Myocyte (in vitro differentiated cells): ENCODE results near the gene SLC6A16. TPM values are rescaled to one million over a fixed set of nuclear protein-coding genes. Genes with fewer than 3 reads are reported as not detected.
"Not testable (repeated sequence)": the region's sequence is repeated elsewhere in the genome, so short reads cannot be mapped to it uniquely, and the experiment has no call there.

Source experiments
- DNase-seq: peaks from one replicate; pipeline ENCODE4 v3.0.0-alpha.2; 2012; ENCODE audit warnings: low read depth
- total RNA-seq: library from RNA; depleted of rRNA; stranded (reverse); fragments of >200 nt; gene quantifications from 2 replicates; pipeline ENCODE4 v1.2.3, GENCODE V29; 2014

SLC6A16 gene
- total RNA-seq, 1 donor from 2014 or later = 0.51 TPM

DNA sequence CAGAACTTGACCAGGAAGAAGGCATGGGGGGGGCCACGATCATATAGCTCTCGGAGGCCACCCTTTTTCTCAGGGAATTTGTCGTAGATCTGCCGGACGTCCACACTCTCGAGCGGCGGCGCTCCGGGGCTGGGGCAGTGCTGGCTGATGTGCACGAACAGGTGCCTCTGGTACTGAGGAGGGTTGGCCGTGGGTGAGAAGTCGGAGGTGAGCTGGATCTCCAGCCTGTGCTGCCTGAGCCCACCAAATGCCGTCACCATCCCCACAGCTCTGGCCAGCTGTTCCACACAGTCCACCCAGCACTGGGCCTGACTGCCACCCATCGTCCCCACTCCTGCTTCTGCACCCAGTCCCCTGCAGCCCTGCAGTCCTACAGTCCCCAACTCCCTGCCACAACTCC is 22.2 kb upstream of the SLC6A16 start:
- DNase-seq = no peak

DNA sequence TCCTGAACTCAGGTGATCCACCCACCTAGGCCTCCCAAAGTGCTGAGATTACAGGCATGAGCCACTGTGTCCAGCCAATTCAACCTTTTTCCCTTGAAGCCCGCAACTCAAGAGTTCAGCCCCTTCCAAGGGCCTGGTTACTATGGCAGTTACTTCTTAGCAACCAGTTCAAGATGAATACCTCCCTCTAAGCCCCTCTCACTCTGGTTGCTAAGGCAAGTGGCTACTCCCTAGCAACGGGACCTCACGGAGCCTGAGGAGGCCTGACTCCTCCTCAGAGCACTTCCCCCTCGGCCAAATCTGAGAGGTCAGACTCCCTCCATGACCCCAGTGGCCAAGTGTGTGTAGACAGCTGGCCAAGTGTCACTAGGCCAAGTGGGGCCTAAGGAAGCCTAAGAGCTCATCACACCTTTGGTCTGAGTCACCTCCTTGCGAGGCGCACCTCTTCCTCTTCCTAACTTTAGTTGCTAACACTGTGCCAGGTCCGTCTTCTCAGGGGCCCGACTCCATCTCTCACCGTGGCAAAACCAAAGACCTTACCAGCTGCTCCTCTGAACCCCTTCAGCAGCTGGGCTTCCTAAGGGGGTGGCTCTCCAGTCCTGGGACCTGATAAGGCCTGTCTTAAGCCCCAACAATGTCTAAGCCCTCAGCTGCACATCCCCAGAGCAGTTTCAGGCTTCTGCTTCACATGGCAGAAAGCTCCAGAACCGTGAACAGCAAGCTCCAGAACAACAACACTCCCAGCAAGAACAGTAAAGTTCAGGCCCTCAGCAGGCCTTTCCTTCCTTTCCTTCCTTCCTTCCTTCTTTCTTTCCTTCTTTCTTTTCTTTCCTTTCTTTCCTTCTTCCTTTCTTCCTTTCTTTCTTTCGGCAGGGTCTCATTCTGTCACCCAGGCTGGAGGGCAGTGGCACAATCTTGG is 19.8 kb upstream of the SLC6A16 start:
- no peak for DNase-seq

DNA sequence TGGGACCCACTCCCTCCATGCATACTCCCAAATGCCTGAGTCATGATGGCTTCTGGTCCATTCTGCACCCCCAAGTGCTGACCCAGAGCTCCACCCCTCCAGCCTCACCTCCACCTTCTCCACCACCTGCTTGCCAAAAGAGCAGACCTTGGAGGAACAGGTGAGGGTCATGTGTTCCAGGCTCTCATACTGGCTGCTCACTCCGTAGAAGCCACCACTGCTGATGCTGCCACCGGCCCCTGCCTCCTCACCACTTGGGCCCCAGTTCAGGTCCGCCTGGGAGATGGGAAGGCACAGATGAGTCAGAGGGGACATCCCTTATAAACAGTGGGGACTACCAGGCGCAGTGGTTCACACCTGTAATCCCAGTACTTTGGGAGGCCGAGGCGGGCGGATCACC is 18.1 kb upstream of the SLC6A16 start:
- no peak for DNase-seq

DNA sequence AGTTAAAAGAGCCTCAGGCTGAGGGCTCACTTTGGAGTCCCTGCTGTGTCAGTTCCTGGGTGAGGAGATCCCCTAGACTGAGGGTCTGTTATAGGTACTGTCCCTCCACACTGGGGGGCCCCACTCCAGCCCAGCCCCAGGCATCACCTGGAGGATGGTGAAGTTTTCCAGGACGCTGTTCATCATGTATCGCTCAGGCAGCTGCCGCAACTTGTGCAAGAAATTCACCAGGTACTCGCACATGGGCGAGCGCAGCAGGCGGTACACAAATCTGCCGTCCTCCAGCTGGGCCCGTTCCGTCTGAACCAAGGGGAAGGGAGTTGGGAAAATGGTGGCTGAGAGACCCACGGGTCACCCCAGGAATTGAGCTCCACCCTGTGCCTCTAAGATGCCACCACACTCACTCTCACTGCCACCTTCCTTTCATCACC is 17.3 kb upstream of the SLC6A16 start:
- DNase-seq = no peak

DNA sequence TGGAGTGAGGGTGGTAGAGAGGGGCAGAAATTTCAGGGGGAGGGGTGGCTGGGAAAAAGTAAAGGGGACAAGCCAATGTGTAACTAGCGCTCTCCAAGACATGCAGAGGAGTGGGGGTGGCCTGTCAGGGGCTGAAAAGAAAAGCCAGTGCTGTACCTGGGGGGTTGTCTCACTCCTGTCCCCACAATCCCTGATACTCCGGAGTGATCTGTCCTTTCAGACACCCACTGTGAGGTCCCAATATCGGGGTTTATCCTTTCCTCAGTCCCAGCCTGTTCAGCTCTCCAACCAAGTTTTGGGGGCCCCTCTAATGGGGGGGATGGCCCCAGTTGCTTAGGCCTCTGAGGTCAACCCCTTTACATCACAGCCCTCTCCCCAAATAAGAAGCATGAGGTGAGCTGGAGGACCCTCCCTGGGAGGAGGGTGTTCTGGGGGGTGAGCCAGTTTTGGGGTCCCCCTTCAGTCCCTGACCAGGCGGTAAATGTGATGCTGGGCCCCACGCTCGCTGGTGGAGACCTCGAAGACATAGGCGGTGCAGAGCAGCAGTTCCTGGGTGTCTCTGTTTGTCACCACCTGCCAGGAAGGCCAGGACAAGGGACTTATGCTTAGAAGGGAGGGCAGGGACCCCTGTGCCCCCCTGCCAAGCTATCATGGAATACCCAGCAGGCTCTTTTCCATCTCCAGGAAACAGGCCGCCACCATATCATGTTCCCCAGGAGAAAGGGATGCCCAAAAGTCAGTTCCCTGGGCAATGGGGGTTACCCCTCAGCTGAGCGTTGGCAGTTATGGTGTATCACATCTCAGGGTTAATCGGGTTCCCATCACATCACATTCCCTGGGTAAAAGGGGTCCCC is 16.1 kb upstream of the SLC6A16 start:
- DNase-seq = no peak

DNA sequence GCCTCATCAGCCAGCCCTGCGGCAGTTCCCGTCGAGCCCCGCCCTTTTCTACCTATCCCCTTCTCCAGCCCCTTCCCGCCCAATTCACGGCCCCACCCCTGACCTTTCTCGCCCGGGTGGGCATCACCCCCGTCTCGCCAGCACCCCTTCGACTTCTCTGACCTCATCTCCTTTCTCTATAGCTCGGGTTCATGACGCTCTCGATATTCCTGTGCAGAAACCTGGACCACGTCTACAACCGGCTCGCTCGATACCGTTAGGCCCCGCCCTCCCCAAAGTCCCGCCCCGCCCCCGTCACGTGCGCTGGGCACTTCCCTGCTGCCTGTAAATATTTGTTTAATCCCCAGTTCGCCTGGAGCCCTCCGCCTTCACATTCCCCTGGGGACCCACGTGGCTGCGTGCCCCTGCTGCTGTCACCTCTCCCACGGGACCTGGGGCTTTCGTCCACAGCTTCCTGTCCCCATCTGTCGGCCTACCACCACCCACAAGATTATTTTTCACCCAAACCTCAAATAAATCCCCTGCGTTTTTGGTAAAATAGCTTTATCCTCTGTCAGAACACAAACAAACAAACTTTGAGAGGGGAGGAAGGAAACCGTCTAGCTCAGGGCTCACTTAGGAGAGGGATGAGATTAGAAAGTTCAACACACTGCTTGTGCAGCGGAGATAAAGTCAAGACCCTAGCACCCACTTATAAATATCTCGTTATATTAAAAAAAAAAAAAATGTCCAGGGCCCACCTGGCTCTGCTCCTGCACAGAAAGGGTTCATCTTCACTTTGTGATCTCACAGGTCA is 15.3 kb upstream of the SLC6A16 start:
- no peak for DNase-seq

DNA sequence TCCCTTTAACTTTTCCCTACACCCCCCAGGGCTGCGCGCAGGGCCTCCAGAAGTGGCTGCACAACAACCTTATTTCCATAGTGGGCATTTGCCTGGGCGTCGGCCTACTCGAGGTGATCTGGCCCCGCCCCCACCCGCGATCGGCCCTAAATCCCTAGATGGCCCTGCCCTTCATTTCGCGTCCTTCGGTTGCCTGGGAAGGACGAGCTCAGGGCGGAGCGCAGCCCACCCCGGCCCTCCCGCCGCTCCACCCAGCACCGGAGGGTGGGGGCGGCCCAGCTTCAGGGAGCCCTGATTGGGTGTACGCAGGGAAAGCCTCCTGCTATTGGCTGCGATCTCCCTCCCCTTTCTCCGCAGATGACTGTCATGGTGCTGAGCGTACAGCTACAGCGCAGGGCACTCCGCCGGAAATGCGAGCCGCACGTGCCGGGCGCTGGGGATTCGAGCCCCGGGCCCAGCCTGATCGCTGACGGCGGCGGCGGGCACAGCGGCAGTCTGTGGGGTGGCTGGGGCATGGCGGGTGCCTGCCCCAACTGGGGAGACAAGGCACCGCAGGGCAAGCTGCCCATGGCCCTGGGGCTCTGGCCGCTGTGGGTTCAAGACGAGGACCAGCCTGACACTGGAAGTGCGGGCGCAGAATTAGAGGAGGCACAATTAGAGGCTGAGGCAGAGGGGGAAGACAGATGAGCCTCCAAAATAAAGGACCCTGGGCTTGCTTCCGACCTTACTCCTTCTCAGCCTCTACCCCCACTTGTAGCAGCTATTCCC is 14.5 kb upstream of the SLC6A16 start:
- no peak for DNase-seq

DNA sequence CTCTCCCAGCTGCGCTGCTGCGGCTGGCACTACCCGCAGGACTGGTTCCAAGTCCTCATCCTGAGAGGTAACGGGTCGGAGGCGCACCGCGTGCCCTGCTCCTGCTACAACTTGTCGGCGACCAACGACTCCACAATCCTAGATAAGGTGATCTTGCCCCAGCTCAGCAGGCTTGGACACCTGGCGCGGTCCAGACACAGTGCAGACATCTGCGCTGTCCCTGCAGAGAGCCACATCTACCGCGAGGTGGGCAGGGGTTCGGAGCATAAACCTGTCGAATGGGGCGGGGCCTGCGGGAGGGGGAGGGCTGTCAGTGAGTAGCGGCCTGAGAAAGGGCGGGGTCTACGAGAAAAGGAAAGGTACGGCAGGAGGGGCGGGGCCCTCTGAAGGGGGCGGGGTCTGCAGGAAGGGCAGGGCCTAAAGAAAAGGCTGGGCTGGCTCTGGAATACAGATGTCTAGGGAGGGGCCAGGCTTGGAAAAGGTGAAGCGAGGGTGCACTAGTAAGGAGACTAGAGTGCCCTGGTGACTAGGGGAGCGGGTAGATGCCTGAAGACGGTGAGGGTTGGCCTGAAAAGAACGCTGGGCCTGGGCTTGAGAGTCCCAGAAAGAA is 13.8 kb upstream of the SLC6A16 start:
- DNase-seq = no peak

DNA sequence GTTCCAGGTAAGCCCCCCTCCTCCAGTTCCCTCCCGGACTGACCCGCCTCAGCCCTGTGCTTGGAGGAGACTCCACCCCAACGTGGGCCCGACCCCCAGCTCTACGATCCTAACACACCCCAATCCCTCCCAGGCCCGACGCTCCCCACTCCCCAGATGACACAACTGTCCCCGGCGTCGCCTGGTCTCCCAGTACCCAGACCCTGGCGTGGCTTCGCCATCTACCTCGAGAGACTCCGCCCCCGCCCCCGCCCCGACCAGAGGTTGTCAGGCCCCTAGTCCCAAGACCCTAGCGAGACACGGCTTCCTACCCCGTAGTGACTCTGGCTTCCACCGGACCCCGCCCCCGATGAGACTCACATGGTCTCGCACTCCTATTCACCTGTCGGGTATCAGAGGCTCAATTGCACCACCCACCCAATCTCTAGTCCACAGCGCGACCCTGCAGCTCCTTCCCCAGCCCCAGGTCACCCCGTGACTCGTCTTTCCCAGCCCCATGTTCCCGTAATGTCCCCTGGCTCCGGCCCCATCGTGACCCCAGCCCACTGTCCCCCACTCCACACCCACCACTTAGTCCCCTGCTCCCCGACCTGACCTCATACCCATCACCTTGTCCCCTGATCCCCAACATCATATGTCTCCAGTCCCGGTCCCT is 13.2 kb upstream of the SLC6A16 start:
- DNase-seq = no peak

DNA sequence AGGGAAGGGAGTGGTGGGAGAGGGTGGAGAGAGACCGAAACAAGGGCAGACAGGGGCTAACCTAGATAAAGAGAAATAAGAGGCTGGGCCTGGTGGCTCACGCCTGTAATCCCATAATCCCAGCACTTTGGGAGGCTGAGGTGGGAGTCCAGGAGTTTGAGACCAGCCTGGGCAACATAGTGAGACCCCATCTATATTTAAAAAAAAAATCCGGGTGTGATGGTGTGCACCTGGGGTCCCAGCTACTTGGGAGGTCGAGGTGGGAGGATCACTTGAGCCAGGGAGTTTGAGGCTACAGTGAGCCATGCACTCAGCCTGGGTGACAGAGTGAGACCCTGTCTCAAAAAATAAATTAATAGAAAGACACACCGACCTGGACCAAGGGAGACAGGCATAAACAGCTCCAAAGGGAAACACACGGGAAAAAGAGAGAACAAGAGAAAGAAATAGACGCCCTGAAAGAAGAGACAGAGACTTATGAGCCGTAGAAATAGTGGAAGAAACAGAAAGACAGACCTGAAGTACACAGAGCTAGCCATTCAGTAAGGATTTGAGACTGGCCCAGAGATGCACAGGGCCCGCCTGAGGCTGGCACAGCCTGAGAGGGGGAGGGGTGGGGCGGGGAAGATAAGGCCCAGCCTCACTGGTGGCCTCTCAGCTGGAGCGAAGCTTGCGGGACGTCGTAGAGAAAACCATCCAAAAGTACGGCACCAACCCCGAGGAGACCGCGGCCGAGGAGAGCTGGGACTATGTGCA is 12.5 kb upstream of the SLC6A16 start:
- DNase-seq = no peak

DNA sequence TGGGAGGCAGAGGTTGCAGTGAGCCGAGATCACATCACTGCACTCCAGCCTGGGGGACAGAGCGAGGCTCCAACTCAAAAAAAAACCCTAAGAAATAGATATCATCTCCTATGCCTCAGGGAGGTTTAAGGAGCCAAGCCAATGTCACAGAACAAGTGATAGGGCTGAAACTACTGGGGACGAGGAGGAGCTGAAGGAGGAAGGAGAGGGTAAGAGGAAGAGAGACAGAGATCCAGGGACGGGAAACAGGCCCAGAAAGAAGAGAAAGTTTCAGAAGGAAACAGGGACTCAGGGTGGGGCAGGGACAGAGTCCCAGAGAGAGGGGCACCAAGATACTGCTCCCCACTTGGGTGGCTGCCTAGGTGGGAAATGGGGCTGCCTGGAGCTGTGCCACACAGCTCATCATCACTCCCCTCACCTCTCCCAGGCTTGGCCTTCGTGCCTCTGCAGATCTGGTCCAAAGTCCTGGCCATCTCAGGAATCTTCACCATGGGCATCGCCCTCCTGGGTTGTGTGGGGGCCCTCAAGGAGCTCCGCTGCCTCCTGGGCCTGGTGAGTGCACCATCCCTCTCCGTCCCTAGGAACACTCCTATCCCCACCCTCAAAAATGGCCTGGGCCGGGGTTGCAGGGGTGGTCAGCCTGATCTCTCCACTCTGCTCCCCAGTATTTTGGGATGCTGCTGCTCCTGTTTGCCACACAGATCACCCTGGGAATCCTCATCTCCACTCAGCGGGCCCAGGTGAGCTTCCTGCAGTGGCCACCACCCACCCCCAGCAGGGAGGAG is 11.7 kb upstream of the SLC6A16 start:
- no peak for DNase-seq

DNA sequence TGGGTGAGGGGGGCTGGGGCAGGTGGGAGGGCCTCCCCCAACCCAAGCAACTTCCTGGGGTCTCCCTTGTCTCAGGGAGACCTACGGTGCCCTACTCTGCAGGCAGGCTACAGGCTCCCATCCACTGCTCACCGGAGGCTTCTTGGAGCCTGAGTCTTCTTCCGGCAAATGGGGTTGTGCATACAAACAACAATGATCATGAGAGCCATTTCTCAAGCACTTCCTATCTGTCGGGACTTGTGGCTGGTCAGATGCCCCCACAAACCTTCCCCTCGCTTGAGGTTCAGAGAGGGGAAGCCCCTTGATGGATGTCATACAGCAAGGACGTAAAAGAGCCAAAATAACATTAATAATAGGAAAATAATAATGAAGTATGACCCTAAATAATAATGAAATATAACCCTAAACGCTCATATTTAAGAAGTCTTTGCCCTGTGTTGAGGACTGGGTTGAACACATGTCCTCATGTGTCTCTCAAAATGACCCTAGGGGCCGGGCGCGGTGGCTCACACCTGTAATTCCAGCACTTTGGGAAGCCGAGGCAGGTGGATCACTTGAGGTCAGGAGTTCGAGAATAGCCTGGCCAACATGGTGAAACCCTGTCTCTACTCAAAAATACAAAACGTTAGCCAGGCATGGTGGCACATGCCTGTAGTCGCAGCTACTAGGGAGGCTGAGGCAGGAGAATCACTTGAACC is 10.9 kb upstream of the SLC6A16 start:
- DNase-seq = no peak

DNA sequence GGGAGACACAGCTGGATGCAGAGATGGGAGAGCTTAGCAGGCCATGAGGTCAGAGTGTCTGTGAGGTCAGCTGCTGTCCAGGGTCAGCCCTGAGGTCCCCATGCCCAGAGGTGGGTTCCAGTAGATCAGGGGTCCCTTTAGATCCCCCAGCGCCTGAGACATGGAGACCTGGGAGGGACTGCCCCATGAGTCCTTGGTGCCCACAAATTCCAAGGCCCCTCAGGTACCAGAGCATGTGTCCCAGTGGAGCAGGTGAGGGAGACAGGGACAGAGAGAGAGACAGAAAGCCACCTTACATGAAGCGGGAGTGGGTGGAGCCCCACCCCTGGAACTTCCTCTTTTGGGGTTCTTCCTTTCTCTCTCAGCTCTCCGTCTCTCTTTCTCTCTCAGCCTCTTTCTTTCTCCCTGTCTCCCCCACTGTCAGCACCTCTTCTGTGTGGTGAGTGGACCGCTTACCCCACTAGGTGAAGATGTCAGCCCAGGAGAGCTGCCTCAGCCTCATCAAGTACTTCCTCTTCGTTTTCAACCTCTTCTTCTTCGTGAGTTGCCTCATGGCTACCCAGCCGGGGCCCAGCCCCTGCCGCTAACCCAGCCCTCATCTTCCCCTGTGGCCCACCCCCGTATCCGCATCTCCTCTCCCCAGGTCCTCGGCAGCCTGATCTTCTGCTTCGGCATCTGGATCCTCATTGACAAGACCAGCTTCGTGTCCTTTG is 10.2 kb upstream of the SLC6A16 start, which contains the start of gene CD37:
CD37 (plus strand) TSS at position 336 of the 713 bp plus-strand sequence; CDS start at position 471, 135 bp downstream.
- no peak for DNase-seq

DNA sequence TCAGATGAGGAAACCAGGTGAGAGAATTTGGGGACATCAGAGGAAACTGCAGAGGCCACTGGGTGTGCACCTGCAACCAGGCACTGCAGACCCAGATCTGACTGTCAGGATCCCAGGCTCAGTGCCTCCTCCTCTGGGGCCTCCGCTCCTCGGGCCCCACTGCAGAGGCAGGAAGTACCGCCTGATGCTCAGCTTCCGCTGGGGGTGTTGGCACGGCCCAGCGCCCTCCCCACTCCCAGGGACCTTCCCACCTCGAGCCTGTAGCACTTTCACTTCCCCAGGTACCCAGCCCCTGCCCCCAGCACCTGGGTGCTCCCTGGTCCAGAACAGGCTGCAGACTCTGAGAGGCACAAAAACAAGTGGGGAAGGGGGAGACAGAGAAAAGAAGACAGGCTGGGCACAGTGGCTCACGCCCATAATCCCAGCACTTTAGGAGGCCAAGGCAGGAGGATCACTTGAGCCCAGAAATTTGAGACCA is 8.9 kb upstream of the SLC6A16 start:
- DNase-seq = no peak

DNA sequence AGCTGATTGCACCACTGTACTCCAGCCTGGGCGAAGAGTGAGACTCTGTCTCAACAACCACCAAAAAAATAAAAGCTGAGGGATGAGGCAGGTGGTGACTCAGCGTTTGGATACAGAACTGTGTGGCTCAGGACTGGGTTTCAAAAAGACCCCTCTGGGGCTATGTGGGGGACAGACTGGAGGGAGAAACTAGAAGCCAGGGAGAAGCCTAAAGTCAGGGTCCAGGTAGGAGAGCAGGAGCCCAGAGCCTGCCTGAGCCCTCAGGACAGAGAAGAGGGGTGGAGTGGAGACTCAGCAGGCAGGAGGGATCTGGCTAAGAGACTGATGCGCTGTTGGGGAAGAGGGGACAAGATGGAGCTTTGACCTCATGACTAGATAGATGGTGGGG is 8.4 kb upstream of the SLC6A16 start:
- DNase-seq = no peak

DNA sequence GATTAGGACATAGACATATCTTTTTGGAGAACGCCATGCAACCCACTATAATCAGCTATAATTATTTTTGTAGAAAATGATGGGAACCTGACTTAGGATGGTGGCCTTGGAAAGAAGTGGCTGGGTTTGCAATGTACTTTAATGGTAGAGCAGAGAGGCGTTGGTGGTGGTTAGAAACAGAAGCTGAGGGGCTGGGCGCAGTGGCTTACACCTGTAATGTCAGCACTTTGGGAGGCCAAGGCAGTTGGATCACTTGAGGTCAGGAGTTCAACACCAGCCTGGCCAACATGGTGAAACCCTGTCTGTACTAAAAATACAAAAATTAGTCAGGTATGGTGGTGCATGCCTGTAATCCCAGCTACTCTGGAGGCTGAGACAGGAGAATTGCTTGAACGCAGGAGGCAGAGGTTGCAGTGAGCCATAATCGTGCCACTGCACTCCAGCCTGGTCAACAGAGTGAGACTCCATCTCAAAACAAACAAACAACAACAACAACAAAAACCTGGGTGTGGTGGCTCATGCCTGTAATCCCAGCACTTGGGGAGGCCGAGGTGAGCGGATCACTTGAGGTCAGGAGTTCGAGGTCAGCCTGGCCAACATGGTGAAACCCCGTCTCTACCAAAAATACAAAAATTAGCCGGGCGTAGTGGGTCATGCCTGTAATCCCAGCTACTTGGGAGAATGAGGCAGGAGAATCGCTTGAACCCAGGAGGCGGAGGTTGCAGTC is 7.9 kb upstream of the SLC6A16 start:
- not testable (repeated sequence) for DNase-seq
